ENCODE data around the gene RTKN. TPM values are rescaled to one million over a fixed set of nuclear protein-coding genes. Genes with fewer than 3 reads are reported as not detected.

The RTKN gene
- total and polyA plus RNA-seq, 9 of the 15 experiments (the other 6 are each of a cell fraction or from before 2014, with no cell fraction given) = 0.14 to 6.9 (median 3.6) TPM

DNA sequence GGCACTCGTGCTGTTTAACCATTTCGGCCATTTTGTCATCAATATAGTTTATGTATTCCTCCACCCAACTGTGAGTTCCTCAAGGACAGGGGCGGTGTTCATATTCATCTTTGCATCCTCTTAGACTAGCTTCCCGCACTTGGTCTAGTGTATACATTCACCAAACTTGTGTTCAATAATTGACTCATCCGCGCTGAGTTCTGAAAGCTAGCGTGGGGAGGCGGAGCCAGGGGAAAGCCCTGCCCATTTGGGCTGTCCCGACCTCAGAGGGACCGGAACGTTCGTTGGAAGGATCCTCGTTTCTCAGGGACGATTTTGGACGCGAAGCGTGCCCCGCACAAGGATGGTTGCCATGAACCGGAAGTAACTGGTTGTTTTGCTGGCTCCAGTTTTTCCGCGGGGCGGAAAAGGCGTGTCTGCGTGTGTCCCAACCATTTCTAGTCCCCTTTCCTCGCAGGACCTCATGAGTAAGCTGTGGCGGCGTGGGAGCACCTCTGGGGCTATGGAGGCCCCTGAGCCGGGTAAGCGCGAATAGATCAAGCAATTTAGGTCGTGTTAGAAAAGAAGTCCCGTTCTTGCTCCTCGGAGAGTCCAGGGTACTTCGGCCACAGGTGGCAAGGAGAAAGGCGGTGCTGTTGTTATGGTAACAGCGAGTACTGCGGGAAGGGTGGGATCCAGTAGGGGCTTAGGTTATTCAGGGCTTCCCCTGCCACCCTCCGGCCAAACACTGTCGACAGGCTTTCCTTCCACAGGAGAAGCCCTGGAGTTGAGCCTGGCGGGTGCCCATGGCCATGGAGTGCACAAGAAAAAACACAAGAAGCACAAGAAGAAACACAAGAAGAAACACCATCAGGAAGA, 13.1 kb upstream of the RTKN start, which contains the start of gene INO80B (continued):
- TF ChIP-seq, protein P1, sequence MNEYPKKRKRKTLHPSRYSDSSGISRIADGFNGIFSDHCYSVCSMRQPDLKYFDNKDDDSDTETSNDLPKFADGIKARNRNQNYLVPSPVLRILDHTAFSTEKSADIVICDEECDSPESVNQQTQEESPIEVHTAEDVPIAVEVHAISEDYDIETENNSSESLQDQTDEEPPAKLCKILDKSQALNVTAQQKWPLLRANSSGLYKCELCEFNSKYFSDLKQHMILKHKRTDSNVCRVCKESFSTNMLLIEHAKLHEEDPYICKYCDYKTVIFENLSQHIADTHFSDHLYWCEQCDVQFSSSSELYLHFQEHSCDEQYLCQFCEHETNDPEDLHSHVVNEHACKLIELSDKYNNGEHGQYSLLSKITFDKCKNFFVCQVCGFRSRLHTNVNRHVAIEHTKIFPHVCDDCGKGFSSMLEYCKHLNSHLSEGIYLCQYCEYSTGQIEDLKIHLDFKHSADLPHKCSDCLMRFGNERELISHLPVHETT (CRISPR knock-in tag; conservative IDR thresholded peaks at IDR 0.05 in 1 of 2, IDR thresholded peaks at IDR 0.05 in 1 of 2) = peak in 1 of 2 experiments; percentile 84; a peak in 1 of 4 replicates
- TF ChIP-seq, protein P2, sequence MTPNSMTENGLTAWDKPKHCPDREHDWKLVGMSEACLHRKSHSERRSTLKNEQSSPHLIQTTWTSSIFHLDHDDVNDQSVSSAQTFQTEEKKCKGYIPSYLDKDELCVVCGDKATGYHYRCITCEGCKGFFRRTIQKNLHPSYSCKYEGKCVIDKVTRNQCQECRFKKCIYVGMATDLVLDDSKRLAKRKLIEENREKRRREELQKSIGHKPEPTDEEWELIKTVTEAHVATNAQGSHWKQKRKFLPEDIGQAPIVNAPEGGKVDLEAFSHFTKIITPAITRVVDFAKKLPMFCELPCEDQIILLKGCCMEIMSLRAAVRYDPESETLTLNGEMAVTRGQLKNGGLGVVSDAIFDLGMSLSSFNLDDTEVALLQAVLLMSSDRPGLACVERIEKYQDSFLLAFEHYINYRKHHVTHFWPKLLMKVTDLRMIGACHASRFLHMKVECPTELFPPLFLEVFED (CRISPR knock-in tag; conservative IDR thresholded peaks at IDR 0.05) = no peak; the same call in 1 of the 2 replicates
- TF ChIP-seq ZNF274 (IDR thresholded peaks at IDR 0.05; ENCODE audit: borderline replicate concordance, low read depth, low read length) = no peak
- no peak for TF ChIP-seq SRSF7 (optimal IDR thresholded peaks at IDR 0.05; ENCODE audit: low read depth, low read length)
- TF ChIP-seq, protein P3, sequence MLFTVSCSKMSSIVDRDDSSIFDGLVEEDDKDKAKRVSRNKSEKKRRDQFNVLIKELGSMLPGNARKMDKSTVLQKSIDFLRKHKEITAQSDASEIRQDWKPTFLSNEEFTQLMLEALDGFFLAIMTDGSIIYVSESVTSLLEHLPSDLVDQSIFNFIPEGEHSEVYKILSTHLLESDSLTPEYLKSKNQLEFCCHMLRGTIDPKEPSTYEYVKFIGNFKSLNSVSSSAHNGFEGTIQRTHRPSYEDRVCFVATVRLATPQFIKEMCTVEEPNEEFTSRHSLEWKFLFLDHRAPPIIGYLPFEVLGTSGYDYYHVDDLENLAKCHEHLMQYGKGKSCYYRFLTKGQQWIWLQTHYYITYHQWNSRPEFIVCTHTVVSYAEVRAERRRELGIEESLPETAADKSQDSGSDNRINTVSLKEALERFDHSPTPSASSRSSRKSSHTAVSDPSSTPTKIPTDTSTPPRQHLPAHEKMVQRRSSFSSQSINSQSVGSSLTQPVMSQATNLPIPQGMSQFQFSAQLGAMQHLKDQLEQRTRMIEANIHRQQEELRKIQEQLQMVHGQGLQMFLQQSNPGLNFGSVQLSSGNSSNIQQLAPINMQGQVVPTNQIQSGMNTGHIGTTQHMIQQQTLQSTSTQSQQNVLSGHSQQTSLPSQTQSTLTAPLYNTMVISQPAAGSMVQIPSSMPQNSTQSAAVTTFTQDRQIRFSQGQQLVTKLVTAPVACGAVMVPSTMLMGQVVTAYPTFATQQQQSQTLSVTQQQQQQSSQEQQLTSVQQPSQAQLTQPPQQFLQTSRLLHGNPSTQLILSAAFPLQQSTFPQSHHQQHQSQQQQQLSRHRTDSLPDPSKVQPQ (CRISPR knock-in tag; IDR thresholded peaks at IDR 0.05; ENCODE audit: borderline replicate concordance) = no peak
- TF ChIP-seq SP2 (IDR thresholded peaks at IDR 0.05; ENCODE audit: extremely low read depth, low read depth, low read length, poor library complexity, severe bottlenecking) = no peak
- no peak for TF ChIP-seq SMAD1 (IDR thresholded peaks at IDR 0.05; ENCODE audit: low read depth, low read length, partially characterized antibody)
- peak; percentile 61; the same call in 1 of the 2 replicates for TF ChIP-seq HIVEP1 (CRISPR knock-in tag; IDR thresholded peaks at IDR 0.05)
- TF ChIP-seq, protein P4, sequence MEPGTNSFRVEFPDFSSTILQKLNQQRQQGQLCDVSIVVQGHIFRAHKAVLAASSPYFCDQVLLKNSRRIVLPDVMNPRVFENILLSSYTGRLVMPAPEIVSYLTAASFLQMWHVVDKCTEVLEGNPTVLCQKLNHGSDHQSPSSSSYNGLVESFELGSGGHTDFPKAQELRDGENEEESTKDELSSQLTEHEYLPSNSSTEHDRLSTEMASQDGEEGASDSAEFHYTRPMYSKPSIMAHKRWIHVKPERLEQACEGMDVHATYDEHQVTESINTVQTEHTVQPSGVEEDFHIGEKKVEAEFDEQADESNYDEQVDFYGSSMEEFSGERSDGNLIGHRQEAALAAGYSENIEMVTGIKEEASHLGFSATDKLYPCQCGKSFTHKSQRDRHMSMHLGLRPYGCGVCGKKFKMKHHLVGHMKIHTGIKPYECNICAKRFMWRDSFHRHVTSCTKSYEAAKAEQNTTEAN (CRISPR knock-in tag; IDR thresholded peaks at IDR 0.05) = no peak
- peak; percentile 45 to 54; a peak in 3 of 4 replicates for TF ChIP-seq NRF1 (conservative IDR thresholded peaks at IDR 0.05 in 1 of 2, IDR thresholded peaks at IDR 0.05 in 1 of 2)
- TF ChIP-seq ZC3H4 (CRISPR knock-in tag; IDR thresholded peaks at IDR 0.05; ENCODE audit: borderline replicate concordance) = no peak
- no peak for TF ChIP-seq EHMT2 (IDR thresholded peaks at IDR 0.05)
- TF ChIP-seq, protein P5, sequence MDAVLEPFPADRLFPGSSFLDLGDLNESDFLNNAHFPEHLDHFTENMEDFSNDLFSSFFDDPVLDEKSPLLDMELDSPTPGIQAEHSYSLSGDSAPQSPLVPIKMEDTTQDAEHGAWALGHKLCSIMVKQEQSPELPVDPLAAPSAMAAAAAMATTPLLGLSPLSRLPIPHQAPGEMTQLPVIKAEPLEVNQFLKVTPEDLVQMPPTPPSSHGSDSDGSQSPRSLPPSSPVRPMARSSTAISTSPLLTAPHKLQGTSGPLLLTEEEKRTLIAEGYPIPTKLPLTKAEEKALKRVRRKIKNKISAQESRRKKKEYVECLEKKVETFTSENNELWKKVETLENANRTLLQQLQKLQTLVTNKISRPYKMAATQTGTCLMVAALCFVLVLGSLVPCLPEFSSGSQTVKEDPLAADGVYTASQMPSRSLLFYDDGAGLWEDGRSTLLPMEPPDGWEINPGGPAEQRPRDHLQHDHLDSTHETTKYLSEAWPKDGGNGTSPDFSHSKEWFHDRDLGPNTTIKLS (IDR thresholded peaks at IDR 0.05; ENCODE audit: borderline replicate concordance, low read depth) = peak; percentile 74; the same call in 1 of the 2 replicates
- no peak; the same call in 1 of the 2 replicates for TF ChIP-seq STAT5A (IDR thresholded peaks at IDR 0.05; ENCODE audit: borderline replicate concordance, low read length)
- TF ChIP-seq SREBF2 (CRISPR knock-in tag; IDR thresholded peaks at IDR 0.05) = no peak
- no peak for TF ChIP-seq ZNF436 (CRISPR knock-in tag; IDR thresholded peaks at IDR 0.05)
- TF ChIP-seq ZBTB8A (IDR thresholded peaks at IDR 0.05; ENCODE audit: partially characterized antibody) = no peak
- no peak for TF ChIP-seq MIER1 (IDR thresholded peaks at IDR 0.05; ENCODE audit: low read depth)

Measured in K562 (cell line).